ENCODE data around the gene CERS1.
A peak's percentile ranks its signal among the peaks of the same experiment; 100 is the strongest.

Gene CERS1

GRCh38 chr19:18848878-18849661, 46.9 kb downstream of the CERS1 start:
- H3K36me3 ChIP-seq (ENCODE audit: insufficient read depth, low read length): peaks cover 39% of the 10 kb centered on the region
- peak overlapping the region; percentile 74 for H3K4me3 ChIP-seq
- H3K9ac ChIP-seq (ENCODE audit: insufficient read length): peak overlapping the region; percentile 37
- no peak for DNase-seq (ENCODE audit: low read depth, low spot score)
- no peak for TF ChIP-seq EZH2 (IDR thresholded peaks at IDR 0.05)
- TF ChIP-seq FOXP2 (optimal IDR thresholded peaks at IDR 0.05; ENCODE audit: control extremely low read depth, extremely low read length, insufficient read depth): no peak
- TF ChIP-seq POLR2AphosphoS5 (IDR thresholded peaks at IDR 0.05; ENCODE audit: borderline replicate concordance, low read depth, low read length): no peak
- peak overlapping the region; percentile 99 for H3K27ac ChIP-seq
- no peaks in the 10 kb centered on the region for H3K9me3 ChIP-seq (ENCODE audit: low read depth, low read length)

GRCh38 chr19:18847549-18848463, 48.2 kb downstream of the CERS1 start:
- H3K9ac ChIP-seq (ENCODE audit: insufficient read length): peak overlapping the region; percentile 49
- peaks cover 28% of the 10 kb centered on the region for H3K36me3 ChIP-seq (ENCODE audit: insufficient read depth, low read length)
- no peaks in the 10 kb centered on the region for H3K9me3 ChIP-seq (ENCODE audit: low read depth, low read length)
- TF ChIP-seq POLR2AphosphoS5 (IDR thresholded peaks at IDR 0.05; ENCODE audit: borderline replicate concordance, low read depth, low read length) (no peak; the same call in 1 of the 2 replicates), FOXP2 (optimal IDR thresholded peaks at IDR 0.05; ENCODE audit: control extremely low read depth, extremely low read length, insufficient read depth) (peak; percentile 84), EZH2 (IDR thresholded peaks at IDR 0.05) (no peak)
- DNase-seq (ENCODE audit: low read depth, low spot score): peak; percentile 89
- H3K4me3 ChIP-seq: peak overlapping the region; percentile 74
- H3K27ac ChIP-seq: peak overlapping the region; percentile 99

DNA sequence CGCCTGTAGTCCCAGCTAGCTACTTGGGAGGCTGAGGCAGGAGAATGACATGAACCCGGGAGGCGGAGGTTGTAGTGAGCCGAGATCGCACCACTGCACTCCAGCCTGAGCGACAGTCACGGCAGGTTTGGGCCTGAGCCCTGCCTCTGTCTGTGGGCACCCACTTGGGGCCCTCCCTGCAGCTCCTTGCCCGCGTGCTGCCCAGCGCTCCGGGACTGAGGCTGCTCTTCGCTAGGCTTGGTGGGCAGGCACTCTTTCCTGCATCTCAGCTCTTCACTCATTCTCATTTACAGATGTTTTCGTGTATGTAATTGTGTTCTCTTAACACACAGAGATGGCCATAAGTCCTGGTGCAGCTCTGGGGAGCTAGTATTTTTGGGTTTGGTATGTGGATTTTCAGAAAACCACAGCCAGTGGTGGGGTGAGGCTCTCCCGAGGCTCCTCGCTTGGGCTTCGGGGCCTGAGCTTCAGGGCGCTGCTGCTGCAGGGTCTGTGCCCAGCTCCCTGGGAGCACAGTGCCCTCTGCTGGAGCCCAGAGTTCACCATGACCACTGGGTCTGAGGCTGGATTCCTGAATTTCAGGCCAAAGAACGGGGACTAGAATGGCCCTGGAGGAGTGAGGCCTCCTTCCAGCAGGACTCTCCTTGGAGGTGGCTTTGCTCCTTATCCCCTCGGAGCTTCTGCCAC, 49.0 kb downstream of the CERS1 start:
- Histone ChIP-seq H3K27ac (peak overlapping the region; percentile 99), H3K36me3 (ENCODE audit: insufficient read depth, low read length) (peaks cover 23% of the 10 kb centered on the region), H3K4me3 (peak overlapping the region; percentile 74), H3K9me3 (ENCODE audit: low read depth, low read length) (no peaks in the 10 kb centered on the region), H3K9ac (ENCODE audit: insufficient read length) (peak overlapping the region; percentile 49)
- DNase-seq (ENCODE audit: low read depth, low spot score): no peak
- no peak for TF ChIP-seq FOXP2 (optimal IDR thresholded peaks at IDR 0.05; ENCODE audit: control extremely low read depth, extremely low read length, insufficient read depth)
- TF ChIP-seq POLR2AphosphoS5 (IDR thresholded peaks at IDR 0.05; ENCODE audit: borderline replicate concordance, low read depth, low read length): no peak
- no peak for TF ChIP-seq EZH2 (IDR thresholded peaks at IDR 0.05)

- Histone ChIP-seq H3K9ac (ENCODE audit: insufficient read length) (no peak overlapping the region), H3K4me3 (peak overlapping the region; percentile 74; the same call in 1 of the 2 replicates), H3K36me3 (ENCODE audit: insufficient read depth, low read length) (peaks cover 13% of the 10 kb centered on the region), H3K9me3 (ENCODE audit: low read depth, low read length) (no peaks in the 10 kb centered on the region), H3K27ac (peak overlapping the region; percentile 99)
- no peak for DNase-seq (ENCODE audit: low read depth, low spot score)
- no peak for TF ChIP-seq POLR2AphosphoS5 (IDR thresholded peaks at IDR 0.05; ENCODE audit: borderline replicate concordance, low read depth, low read length)
- no peak for TF ChIP-seq EZH2 (IDR thresholded peaks at IDR 0.05)
- no peak for TF ChIP-seq FOXP2 (optimal IDR thresholded peaks at IDR 0.05; ENCODE audit: control extremely low read depth, extremely low read length, insufficient read depth)
Observed at GRCh38 chr19:18845961-18846360, 50.0 kb downstream of the CERS1 start.

DNA sequence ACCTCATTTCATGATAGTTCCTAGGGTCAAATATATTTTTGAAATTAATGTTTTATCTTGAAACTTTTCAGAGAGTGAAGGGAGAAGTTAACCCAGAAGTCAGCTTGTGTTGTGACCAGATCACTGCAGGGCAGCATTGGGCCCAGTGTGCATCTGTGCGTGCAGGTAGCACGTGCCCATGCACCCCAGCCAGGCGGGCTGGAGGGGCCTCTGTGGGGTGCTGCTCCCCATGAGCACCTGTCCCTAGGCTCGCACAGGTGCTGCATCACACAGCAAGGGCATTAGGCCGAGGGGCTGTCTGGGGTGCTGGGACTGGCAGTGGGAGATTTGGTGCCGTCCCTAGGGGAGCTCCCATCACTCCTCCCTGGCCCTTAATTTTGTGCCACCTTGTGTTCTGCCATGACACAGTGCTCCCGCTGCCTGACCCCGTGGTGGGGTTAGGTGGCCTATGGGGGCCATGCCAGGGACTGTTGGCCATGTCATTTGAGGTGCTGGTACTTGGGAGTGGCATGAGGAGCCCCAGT, 51.1 kb downstream of the CERS1 start:
- H3K36me3 ChIP-seq (ENCODE audit: insufficient read depth, low read length): peaks cover 2% of the 10 kb centered on the region
- no peak overlapping the region for H3K27ac ChIP-seq

GRCh38 chr19:18843960-18844359, 52.0 kb downstream of the CERS1 start:
- no peaks in the 10 kb centered on the region for H3K36me3 ChIP-seq (ENCODE audit: insufficient read depth, low read length)
- H3K9me3 ChIP-seq (ENCODE audit: low read depth, low read length): no peaks in the 10 kb centered on the region
- no peak overlapping the region for H3K27ac ChIP-seq
- H3K4me3 ChIP-seq: no peak overlapping the region
- no peak overlapping the region for H3K9ac ChIP-seq (ENCODE audit: insufficient read length)
- TF ChIP-seq FOXP2 (optimal IDR thresholded peaks at IDR 0.05; ENCODE audit: control extremely low read depth, extremely low read length, insufficient read depth) (no peak), EZH2 (IDR thresholded peaks at IDR 0.05) (no peak), POLR2AphosphoS5 (IDR thresholded peaks at IDR 0.05; ENCODE audit: borderline replicate concordance, low read depth, low read length) (no peak)
- no peak for DNase-seq (ENCODE audit: low read depth, low spot score)

More for the DNA sequence above, 51.1 kb downstream of the CERS1 start:
- Histone ChIP-seq H3K9ac (ENCODE audit: insufficient read length) (no peak overlapping the region), H3K9me3 (ENCODE audit: low read depth, low read length) (no peaks in the 10 kb centered on the region), H3K4me3 (no peak overlapping the region)
- DNase-seq (ENCODE audit: low read depth, low spot score): no peak
- no peak for TF ChIP-seq EZH2 (IDR thresholded peaks at IDR 0.05)
- TF ChIP-seq FOXP2 (optimal IDR thresholded peaks at IDR 0.05; ENCODE audit: control extremely low read depth, extremely low read length, insufficient read depth): no peak
- no peak for TF ChIP-seq POLR2AphosphoS5 (IDR thresholded peaks at IDR 0.05; ENCODE audit: borderline replicate concordance, low read depth, low read length)

DNA sequence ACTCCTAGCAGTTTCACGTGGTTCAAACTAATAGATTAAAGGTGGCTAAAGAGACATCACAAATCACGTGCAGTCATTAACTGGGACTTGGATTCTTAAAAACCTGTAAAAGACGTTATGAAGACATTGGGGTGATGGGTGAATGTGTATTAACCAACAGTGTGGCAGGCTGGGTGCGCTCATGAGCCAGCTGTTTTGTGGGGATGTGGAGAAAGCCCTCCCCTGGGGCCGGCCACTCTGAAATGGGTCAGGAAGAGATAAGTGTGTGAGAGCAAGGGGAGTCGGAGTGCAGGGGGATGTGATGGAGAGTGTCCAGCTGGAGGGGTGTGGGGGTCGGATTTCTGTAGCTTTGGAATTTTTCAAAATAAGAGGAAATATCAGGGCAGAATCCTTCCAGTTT, 53.8 kb downstream of the CERS1 start:
- peaks cover 14% of the 10 kb centered on the region for H3K36me3 ChIP-seq (ENCODE audit: insufficient read depth, low read length)

More for the DNA sequence above, 53.8 kb downstream of the CERS1 start:
- no peak overlapping the region for H3K4me3 ChIP-seq
- H3K9me3 ChIP-seq (ENCODE audit: low read depth, low read length): no peaks in the 10 kb centered on the region
- H3K9ac ChIP-seq (ENCODE audit: insufficient read length): no peak overlapping the region
- TF ChIP-seq POLR2AphosphoS5 (IDR thresholded peaks at IDR 0.05; ENCODE audit: borderline replicate concordance, low read depth, low read length) (no peak), EZH2 (IDR thresholded peaks at IDR 0.05) (no peak), FOXP2 (optimal IDR thresholded peaks at IDR 0.05; ENCODE audit: control extremely low read depth, extremely low read length, insufficient read depth) (no peak)
- DNase-seq (ENCODE audit: low read depth, low spot score): no peak
- no peak overlapping the region for H3K27ac ChIP-seq

Data from SK-N-MC (cell line).